ENCODE measurements around the gene FAM156B. TPM values are rescaled to one million over a fixed set of nuclear protein-coding genes. Genes with fewer than 3 reads are reported as not detected.
"Not testable (repeated sequence)": the region's sequence is repeated elsewhere in the genome, so short reads cannot be mapped to it uniquely, and the experiment has no call there.

FAM156B gene
- total RNA-seq, 2 experiments from 2014 or later = 10.3 to 12.2 TPM

GRCh38 chrX:52905531-52905930 is 8.4 kb downstream of the FAM156B start:
- POLR2A ChIA-PET; H3K27me3 Mint-ChIP-seq; CTCF ChIA-PET; H3K27ac Mint-ChIP-seq; DNase-seq; H3K9me3 Mint-ChIP-seq; H3K36me3 Mint-ChIP-seq (ENCODE audit: low read depth); H3K4me1 Mint-ChIP-seq; H3K4me3 Mint-ChIP-seq: not testable (repeated sequence)

- H3K27me3 Mint-ChIP-seq; H3K36me3 Mint-ChIP-seq (ENCODE audit: low read depth); H3K27ac Mint-ChIP-seq; DNase-seq; H3K9me3 Mint-ChIP-seq; POLR2A ChIA-PET; H3K4me1 Mint-ChIP-seq; H3K4me3 Mint-ChIP-seq; CTCF ChIA-PET: not testable (repeated sequence)
Measured at GRCh38 chrX:52906072-52906471, 8.9 kb downstream of the FAM156B start.

DNA sequence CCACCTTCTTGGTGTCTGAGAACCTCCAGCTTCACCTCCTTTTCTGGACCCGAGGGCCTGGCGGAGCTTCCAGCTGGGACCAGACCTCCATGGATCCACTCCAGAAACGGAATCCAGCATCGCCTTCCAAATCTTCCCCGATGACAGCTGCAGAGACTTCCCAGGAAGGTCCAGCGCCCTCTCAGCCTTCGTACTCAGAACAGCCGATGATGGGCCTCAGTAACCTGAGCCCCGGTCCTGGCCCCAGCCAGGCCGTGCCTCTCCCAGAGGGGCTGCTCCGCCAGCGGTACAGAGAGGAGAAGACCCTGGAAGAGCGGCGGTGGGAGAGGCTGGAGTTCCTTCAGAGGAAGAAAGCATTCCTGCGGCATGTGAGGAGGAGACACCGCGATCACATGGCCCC is 10.0 kb downstream of the FAM156B start:
- H3K36me3 Mint-ChIP-seq (ENCODE audit: low read depth); POLR2A ChIA-PET; DNase-seq; H3K4me1 Mint-ChIP-seq; H3K9me3 Mint-ChIP-seq; H3K27ac Mint-ChIP-seq; H3K4me3 Mint-ChIP-seq; H3K27me3 Mint-ChIP-seq; CTCF ChIA-PET: not testable (repeated sequence)

DNA sequence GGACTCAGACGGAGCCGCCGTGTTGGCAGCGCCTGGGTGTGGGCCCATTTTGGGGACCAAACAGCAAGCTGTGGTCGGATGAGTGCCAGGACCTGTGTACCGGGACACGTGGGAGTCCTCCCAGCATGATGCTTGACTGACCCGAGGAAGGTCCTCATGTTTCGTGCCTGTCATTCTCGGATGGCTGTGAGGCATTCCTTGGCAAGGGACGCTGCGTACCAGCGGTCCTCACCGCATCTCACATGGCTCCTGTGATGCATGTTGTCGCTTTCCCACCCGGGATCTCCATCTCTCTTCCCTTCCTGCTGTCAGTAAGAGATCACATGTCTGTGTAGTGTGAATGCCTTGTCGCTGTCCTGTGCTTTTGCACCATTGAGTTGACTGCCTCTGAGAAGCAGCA is 10.8 kb downstream of the FAM156B start:
- H3K36me3 Mint-ChIP-seq (ENCODE audit: low read depth); H3K4me1 Mint-ChIP-seq; H3K27ac Mint-ChIP-seq; H3K9me3 Mint-ChIP-seq; CTCF ChIA-PET; H3K4me3 Mint-ChIP-seq; POLR2A ChIA-PET; DNase-seq; H3K27me3 Mint-ChIP-seq: not testable (repeated sequence)

GRCh38 chrX:52909313-52909969 is 12.3 kb downstream of the FAM156B start:
- POLR2A ChIA-PET; H3K9me3 Mint-ChIP-seq; DNase-seq; H3K36me3 Mint-ChIP-seq (ENCODE audit: low read depth); H3K27ac Mint-ChIP-seq; H3K4me1 Mint-ChIP-seq; H3K27me3 Mint-ChIP-seq; CTCF ChIA-PET; H3K4me3 Mint-ChIP-seq: not testable (repeated sequence)

GRCh38 chrX:52913681-52914080 is 16.6 kb downstream of the FAM156B start:
- H3K4me3 Mint-ChIP-seq; H3K27me3 Mint-ChIP-seq; H3K9me3 Mint-ChIP-seq; DNase-seq; POLR2A ChIA-PET; H3K4me1 Mint-ChIP-seq; H3K27ac Mint-ChIP-seq; H3K36me3 Mint-ChIP-seq (ENCODE audit: low read depth); CTCF ChIA-PET: not testable (repeated sequence)

DNA sequence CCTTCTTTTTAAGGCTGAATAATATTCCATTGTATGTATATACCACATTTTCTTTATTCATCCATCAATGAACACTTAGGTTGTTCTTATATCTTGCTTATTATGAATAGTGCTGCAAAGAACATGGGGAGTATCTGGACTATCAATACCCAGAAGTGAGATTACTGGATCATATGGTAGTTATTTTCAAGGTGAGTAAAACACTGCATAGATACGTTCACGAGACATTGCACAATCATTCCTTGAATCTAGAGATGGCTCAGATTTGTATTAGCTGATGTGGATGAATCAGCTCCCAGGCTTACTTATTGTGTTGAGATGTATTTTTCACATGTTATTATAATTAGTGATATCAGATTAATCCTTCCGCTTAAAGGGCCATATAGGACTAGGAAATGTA is 17.6 kb downstream of the FAM156B start:
- H3K4me3 Mint-ChIP-seq, H3K27me3 Mint-ChIP-seq, DNase-seq: not testable (repeated sequence)

DNA sequence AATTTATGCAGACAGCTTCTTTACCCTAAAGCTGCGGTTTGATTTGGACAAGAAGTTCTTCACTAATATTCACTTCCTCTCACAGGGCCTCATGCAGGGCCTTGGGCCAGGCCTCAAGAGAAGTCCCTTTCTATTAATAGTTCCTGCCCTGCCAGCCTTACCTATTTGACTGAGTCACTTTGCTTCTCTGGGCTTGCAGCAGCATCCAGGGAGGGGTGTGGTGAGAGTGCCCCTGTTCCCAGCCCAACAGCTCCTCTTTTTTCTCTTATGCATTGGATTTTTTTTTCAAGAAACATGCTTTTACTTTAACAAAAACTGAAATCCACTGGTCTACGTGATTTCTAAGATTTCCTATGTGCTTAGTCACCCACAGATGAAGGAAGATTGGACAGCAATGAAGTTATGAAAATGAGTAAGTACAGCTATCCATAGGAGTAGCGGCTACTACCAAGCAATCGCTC is 26.7 kb downstream of the FAM156B start:
- H3K4me1 Mint-ChIP-seq = peaks cover 23% of the 10 kb centered on the region
- H3K4me3 Mint-ChIP-seq = no peak overlapping the region
- H3K9me3 Mint-ChIP-seq = no peaks in the 10 kb centered on the region
- POLR2A ChIA-PET = no interaction called here
- DNase-seq = no peak
- CTCF ChIA-PET = interaction anchor here (1.1 kb wide), 1 partner anchor 11 kb away, joined by 4 read pairs; no protein-coding TSS in a partner anchor
- no peak overlapping the region for H3K27ac Mint-ChIP-seq
- peaks cover 11% of the 10 kb centered on the region for H3K27me3 Mint-ChIP-seq
- H3K36me3 Mint-ChIP-seq (ENCODE audit: low read depth) = no peaks in the 10 kb centered on the region

More for the DNA sequence above, 17.6 kb downstream of the FAM156B start:
- H3K27ac Mint-ChIP-seq; H3K4me1 Mint-ChIP-seq; H3K36me3 Mint-ChIP-seq (ENCODE audit: low read depth); H3K9me3 Mint-ChIP-seq; POLR2A ChIA-PET; CTCF ChIA-PET: not testable (repeated sequence)

- Mint-ChIP-seq H3K4me1 (peaks cover 14% of the 10 kb centered on the region), H3K27me3 (peaks cover 13% of the 10 kb centered on the region)
- H3K4me3 Mint-ChIP-seq; H3K27ac Mint-ChIP-seq; DNase-seq; H3K36me3 Mint-ChIP-seq (ENCODE audit: low read depth); POLR2A ChIA-PET; CTCF ChIA-PET; H3K9me3 Mint-ChIP-seq: not testable (repeated sequence)
Measured at GRCh38 chrX:52930214-52930613, 33.1 kb downstream of the FAM156B start.

GRCh38 chrX:52933213-52933612 is 36.1 kb downstream of the FAM156B start:
- H3K27me3 Mint-ChIP-seq = peaks cover 4% of the 10 kb centered on the region
- H3K4me3 Mint-ChIP-seq = no peak overlapping the region
- no peak for DNase-seq
- peaks cover 4% of the 10 kb centered on the region for H3K36me3 Mint-ChIP-seq (ENCODE audit: low read depth)
- ChIA-PET CTCF (no interaction called here), POLR2A (no interaction called here)
- H3K4me1 Mint-ChIP-seq = peaks cover 8% of the 10 kb centered on the region
- no peaks in the 10 kb centered on the region for H3K9me3 Mint-ChIP-seq
- no peak overlapping the region for H3K27ac Mint-ChIP-seq

DNA sequence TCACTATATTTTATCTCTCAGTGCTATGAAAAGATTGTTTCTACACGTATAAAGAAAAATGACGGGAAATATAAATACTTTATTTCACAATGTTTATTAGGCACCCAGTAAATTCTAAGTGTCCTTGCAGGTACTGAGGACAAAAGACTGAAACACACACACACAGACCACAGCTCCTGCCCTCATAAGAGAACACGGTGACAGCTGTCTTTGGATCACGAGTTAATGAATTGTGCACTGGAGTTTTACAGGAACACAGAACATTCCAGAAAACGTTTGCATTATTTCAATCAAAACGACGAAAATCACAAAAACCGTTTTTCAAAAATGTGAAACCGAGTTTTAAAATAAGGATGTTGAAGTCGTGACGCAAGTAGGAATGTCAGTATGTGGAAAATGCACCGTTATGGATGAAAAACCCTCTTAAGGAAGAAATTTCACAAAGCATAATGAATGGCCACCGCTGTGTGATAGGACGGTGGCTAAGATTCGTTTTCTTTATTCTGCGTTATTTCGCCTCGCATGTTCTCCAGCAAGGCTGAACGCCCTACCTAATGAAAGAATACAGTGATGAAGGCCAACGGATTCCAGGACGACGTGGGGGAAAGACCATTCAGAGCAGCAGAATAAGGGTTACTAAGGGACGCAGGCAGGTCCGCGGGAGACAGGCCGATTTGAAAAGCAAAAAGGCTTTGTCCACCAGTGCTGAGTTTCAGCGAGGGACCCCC is 37.0 kb downstream of the FAM156B start:
- peaks cover 4% of the 10 kb centered on the region for H3K36me3 Mint-ChIP-seq (ENCODE audit: low read depth)
- CTCF ChIA-PET = no interaction called here
- H3K4me3 Mint-ChIP-seq = peak overlapping the region; percentile 82
- POLR2A ChIA-PET = no interaction called here
- no peak for DNase-seq
- H3K4me1 Mint-ChIP-seq = peaks cover 8% of the 10 kb centered on the region
- H3K27ac Mint-ChIP-seq = peak overlapping the region; percentile 94
- no peaks in the 10 kb centered on the region for H3K9me3 Mint-ChIP-seq
- peaks cover 2% of the 10 kb centered on the region for H3K27me3 Mint-ChIP-seq

DNA sequence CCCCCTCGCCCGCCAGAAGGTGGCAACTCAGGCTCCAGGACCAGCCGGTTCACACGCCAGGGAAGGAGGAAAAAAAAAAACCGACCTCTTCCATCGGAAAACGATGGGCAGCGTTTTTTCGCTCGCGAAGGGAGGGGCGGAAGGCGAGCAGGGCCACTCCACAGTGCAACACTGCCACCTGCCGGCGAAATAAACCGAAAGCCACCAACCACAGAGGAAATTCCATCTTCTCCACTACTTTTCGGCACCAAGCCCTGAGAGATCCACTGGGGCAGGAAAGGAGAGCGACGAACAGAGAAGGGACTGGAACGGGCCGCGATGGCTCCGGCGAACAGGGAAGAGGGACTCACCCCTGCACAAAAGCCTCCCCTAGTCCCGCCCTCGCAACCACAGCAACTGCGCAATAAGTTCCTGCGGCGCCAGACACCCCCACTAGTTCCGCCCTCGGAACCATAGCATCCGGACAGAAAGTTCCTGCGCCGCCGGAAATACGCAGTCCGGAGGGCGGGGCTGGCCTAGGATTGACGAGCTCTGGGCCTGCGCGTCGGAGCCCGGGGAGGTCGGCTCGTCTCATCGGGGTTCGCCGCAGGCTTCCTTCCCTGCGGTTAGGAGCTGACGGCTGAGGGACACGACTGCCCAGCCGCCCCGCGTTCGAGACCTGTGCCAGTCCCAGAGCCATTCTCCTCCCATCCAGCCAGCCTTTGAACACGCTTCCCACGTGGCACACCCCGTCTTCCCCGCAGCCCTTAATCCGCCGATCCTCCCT is 37.8 kb downstream of the FAM156B start:
- peak; percentile 92 for DNase-seq
- Mint-ChIP-seq H3K9me3 (no peaks in the 10 kb centered on the region), H3K4me3 (peak overlapping the region; percentile 82), H3K27me3 (no peaks in the 10 kb centered on the region), H3K36me3 (ENCODE audit: low read depth) (peaks cover 4% of the 10 kb centered on the region), H3K27ac (peak overlapping the region; percentile 94), H3K4me1 (peaks cover 8% of the 10 kb centered on the region)
- ChIA-PET CTCF (interaction anchor here (0.7 to 1.1 kb wide), 3 partner anchors 11 to 147 kb away, joined by 4 to 12 read pairs (median 4); partner anchors contain the start of gene TSPYL2), POLR2A (interaction anchor here (1.0 kb wide), 2 partner anchors 15 to 61 kb away, joined by 3 to 5 read pairs; no protein-coding TSS in a partner anchor)

- not testable (repeated sequence) for H3K27me3 Mint-ChIP-seq; H3K4me1 Mint-ChIP-seq; H3K9me3 Mint-ChIP-seq; DNase-seq; H3K36me3 Mint-ChIP-seq (ENCODE audit: low read depth)
- Mint-ChIP-seq H3K4me3 (peak overlapping the region; percentile 82), H3K27ac (peak overlapping the region; percentile 94)
- POLR2A ChIA-PET = interaction anchor here (1.0 kb wide), 2 partner anchors 15 to 60 kb away, joined by 3 to 5 read pairs; no protein-coding TSS in a partner anchor
- CTCF ChIA-PET = interaction anchor here (0.7 to 1.1 kb wide), 3 partner anchors 11 to 146 kb away, joined by 4 to 12 read pairs (median 4); partner anchors contain the start of gene TSPYL2
Measured at GRCh38 chrX:52935470-52935784, 38.3 kb downstream of the FAM156B start.

Measured in activated CD4-positive, alpha-beta memory T cell treated with anti-CD3 and anti-CD28 coated beads, Interleukin-2, amount 10 ng/mL, durations not matched to agents 7 days and 5 days (primary cell).